Endothelial cell of umbilical vein (primary cell): Measurements from ENCODE around the gene EBPL.

Experiments used
- CTCF ChIP-seq, 2 donors: IDR thresholded peaks; 1 replicate in 1 of 2; 2 replicates in 1 of 2; pipeline ENCODE4 v1.5.1; 2011; ENCODE audit warnings: low read length in 2 of 2, mild to moderate bottlenecking in 2 of 2, moderate library complexity in 2 of 2, control low read depth in 1 of 2, inconsistent platforms in 1 of 2, low read depth in 1 of 2; ENCODE audit not compliant: insufficient read depth in 1 of 2; ENCODE audit errors: extremely low read depth in 1 of 2
- EZH2 ChIP-seq: IDR thresholded peaks from 2 replicates; pipeline ENCODE4 v1.6.1; 2012; ENCODE audit warnings: borderline replicate concordance, low read depth, mild to moderate bottlenecking, moderate library complexity, low read length, inconsistent platforms; ENCODE audit not compliant: severe bottlenecking
- FOS ChIP-seq: IDR thresholded peaks from 2 replicates; pipeline ENCODE4 v1.6.1; 2011; ENCODE audit warnings: mild to moderate bottlenecking, low read length, moderate library complexity, borderline replicate concordance; ENCODE audit not compliant: insufficient read depth
- GATA2 ChIP-seq: IDR thresholded peaks from 2 replicates; pipeline ENCODE4 v1.7.0; 2011; ENCODE audit warnings: low read depth, mild to moderate bottlenecking, moderate library complexity, mixed read lengths, low read length; ENCODE audit not compliant: insufficient read length, insufficient read depth
- MYC ChIP-seq: IDR thresholded peaks from one replicate; pipeline ENCODE4 v1.6.1; 2011; ENCODE audit warnings: mild to moderate bottlenecking, low read depth, low read length
- POLR2A ChIP-seq: IDR thresholded peaks from 2 replicates; pipeline ENCODE4 v1.6.1; 2012; ENCODE audit warnings: low read depth, mild to moderate bottlenecking, control low read depth, low read length
- POLR2AphosphoS5 ChIP-seq: IDR thresholded peaks from 2 replicates; pipeline ENCODE4 v1.6.1; 2012; ENCODE audit warnings: low read depth, mild to moderate bottlenecking, control low read depth, low read length, moderate library complexity; ENCODE audit not compliant: insufficient read depth

GRCh38 chr13:49625392-49626079 is 65.8 kb downstream of the EBPL start:
- no peak for TF ChIP-seq POLR2A
- TF ChIP-seq CTCF (IDR thresholded peaks at IDR 0.05; ENCODE audit: extremely low read depth in 1 of 2, insufficient read depth in 1 of 2, low read depth in 1 of 2, low read length in 2 of 2): no peak
- TF ChIP-seq EZH2: no peak
- TF ChIP-seq FOS: no peak
- TF ChIP-seq POLR2AphosphoS5: no peak
- no peak for TF ChIP-seq MYC
- TF ChIP-seq GATA2: no peak
